ENCODE measurements around the gene NEURL3.

NEURL3 gene

DNA sequence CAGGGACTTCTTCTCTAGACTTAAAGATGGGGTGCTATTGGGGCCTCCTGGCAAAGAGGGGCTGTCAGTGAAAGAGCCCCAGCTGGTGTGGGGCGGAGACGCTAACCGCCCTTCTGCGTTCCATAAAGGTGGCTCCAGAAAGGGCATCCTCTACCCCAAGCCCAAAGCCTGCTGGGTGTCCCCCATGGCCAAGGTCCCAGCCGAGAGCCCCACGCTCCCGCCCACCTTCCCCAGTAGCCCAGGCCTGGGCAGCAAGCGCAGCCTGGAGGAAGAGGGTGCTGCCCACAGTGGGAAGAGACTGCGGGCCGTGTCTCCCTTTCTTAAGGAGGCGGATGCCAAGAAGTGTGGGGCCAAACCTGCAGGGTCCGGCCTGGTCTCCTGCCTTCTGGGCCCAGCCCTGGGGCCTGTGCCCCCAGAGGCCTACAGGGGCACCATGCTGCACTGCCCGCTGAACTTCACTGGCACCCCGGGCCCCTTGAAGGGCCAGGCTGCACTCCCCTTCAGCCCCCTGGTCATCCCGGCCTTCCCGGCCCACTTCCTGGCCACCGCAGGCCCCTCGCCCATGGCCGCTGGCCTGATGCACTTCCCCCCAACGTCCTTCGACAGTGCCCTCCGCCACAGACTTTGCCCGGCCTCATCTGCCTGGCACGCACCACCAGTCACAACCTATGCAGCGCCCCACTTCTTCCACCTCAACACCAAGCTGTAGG lies 46.6 kb upstream of the NEURL3 start:
- ChIA-PET CTCF (interaction anchor here (1.1 kb wide), 1 partner anchor 35 kb away, joined by 4 read pairs; no protein-coding TSS in a partner anchor), POLR2A (ENCODE audit: low non-redundant PET) (no interaction called here)
- H3K27ac ChIP-seq: no peak overlapping the region
- TF ChIP-seq, protein P1, sequence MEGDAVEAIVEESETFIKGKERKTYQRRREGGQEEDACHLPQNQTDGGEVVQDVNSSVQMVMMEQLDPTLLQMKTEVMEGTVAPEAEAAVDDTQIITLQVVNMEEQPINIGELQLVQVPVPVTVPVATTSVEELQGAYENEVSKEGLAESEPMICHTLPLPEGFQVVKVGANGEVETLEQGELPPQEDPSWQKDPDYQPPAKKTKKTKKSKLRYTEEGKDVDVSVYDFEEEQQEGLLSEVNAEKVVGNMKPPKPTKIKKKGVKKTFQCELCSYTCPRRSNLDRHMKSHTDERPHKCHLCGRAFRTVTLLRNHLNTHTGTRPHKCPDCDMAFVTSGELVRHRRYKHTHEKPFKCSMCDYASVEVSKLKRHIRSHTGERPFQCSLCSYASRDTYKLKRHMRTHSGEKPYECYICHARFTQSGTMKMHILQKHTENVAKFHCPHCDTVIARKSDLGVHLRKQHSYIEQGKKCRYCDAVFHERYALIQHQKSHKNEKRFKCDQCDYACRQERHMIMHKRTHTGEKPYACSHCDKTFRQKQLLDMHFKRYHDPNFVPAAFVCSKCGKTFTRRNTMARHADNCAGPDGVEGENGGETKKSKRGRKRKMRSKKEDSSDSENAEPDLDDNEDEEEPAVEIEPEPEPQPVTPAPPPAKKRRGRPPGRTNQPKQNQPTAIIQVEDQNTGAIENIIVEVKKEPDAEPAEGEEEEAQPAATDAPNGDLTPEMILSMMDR (conservative IDR thresholded peaks at IDR 0.05; ENCODE audit: low read depth): no peak
- DNase-seq (ENCODE audit: low spot score): no peak

DNA sequence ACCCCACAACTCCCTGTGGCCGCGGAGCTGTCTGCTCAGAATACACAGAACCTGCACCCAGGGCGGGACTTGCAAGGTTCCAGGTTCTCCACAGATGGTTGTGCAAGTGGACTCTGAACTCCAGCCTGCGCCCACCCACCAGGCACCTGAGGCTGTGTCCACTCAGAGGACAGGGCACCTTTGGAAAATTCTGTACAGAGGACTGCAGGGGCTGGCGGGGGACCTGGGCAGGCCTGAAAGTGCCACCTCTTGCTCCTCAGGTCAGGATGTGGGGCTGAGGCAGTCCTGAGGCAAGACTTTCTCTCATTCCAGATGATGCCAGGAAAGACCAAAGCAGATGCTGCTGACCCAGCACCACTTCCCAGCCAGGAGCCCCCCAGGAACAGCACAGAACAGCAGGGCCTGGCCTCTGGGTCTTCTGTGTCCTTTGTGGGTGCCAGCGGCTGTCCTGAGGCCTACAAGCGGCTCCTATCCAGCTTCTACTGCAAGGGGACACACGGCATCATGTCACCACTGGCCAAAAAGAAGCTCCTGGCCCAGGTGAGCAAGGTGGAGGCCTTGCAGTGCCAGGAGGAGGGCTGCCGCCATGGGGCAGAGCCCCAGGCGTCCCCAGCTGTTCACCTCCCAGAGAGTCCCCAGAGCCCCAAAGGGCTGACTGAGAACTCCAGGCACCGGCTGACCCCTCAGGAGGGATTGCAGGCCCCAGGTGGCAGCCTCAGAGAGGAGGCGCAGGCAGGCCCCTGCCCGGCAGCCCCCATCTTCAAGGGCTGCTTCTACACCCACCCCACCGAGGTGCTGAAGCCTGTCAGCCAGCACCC lies 45.8 kb upstream of the NEURL3 start:
- CTCF ChIA-PET: interaction anchor here (1.0 to 1.1 kb wide), 3 partner anchors 24 to 40 kb away, joined by 3 to 4 read pairs (median 4); no protein-coding TSS in a partner anchor
- POLR2A ChIA-PET (ENCODE audit: low non-redundant PET): no interaction called here
- no peak for DNase-seq (ENCODE audit: low spot score)
- TF ChIP-seq, protein P1 (conservative IDR thresholded peaks at IDR 0.05; ENCODE audit: low read depth): no peak
- H3K27ac ChIP-seq: no peak overlapping the region

GRCh38 chr2:96549967-96550786 lies 45.0 kb upstream of the NEURL3 start:
- CTCF ChIA-PET: interaction anchor here (0.5 to 1.3 kb wide), 11 partner anchors 8 to 290 kb away, joined by 3 to 6 read pairs (median 4); partner anchors contain the start of gene NEURL3
- no peak overlapping the region for H3K27ac ChIP-seq
- no peak for DNase-seq (ENCODE audit: low spot score)
- TF ChIP-seq, protein P1 (conservative IDR thresholded peaks at IDR 0.05; ENCODE audit: low read depth): peak; percentile 67
- POLR2A ChIA-PET (ENCODE audit: low non-redundant PET): no interaction called here

- no peak for DNase-seq (ENCODE audit: low spot score)
- CTCF ChIA-PET: interaction anchor here (0.5 to 1.3 kb wide), 10 partner anchors 8 to 319 kb away, joined by 3 to 6 read pairs (median 4); partner anchors contain the start of gene NEURL3
- TF ChIP-seq, protein P1 (conservative IDR thresholded peaks at IDR 0.05; ENCODE audit: low read depth): no peak
- POLR2A ChIA-PET (ENCODE audit: low non-redundant PET): no interaction called here
- H3K27ac ChIP-seq: no peak overlapping the region
Measured at GRCh38 chr2:96549466-96549785, 44.3 kb upstream of the NEURL3 start.

DNA sequence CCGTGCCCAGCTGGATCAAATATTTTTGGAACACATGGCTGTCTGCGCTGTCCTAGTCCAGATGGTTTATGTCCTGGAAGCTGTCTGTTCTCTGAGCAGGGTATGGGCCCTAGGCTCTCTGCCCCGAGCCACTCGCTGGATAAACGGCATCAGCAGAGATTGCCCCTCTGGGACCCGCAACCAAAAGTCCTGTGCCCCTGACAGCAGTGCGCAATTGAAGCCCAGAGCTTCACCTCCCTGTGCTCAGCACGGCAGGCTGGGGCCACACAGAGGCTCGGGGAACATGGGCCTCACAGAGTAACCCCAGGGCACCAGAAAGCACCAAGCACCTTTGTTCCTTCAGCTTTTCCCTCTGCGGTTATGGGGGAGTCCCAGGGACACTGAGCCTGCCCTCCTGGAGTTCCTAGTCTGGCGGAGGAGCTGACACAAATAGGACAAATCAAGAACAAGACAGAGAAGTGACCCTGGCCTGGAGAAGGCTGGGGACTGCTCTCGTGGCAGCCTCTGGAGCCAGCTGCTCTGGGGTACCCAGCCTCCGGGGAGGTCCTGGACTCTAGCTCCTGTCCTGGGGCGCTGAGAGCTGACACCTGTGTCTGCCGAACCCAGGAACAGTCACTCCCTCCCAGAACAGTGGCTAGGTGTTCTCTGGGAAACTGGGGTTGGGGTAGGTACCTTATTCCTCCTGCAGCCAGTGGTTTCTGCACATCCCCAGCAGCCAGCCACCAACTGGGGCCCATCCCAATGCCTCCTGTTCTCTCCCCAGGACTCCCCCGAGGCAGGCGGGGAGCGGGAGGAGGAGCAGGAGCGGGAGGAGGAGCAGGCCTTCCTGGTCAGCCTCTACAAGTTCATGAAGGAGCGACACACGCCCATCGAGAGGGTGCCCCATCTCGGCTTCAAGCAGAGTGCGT lies 43.7 kb upstream of the NEURL3 start:
- CTCF ChIA-PET: interaction anchor here (0.6 kb wide), 1 partner anchor 320 kb away, joined by 3 read pairs; no protein-coding TSS in a partner anchor
- POLR2A ChIA-PET (ENCODE audit: low non-redundant PET): no interaction called here
- H3K27ac ChIP-seq: no peak overlapping the region
- TF ChIP-seq, protein P1 (conservative IDR thresholded peaks at IDR 0.05; ENCODE audit: low read depth): no peak
- DNase-seq (ENCODE audit: low spot score): no peak
